GM19397 (cell line): ENCODE results near the gene BRF1.
"Not testable (repeated sequence)": the region's sequence is repeated elsewhere in the genome, so short reads cannot be mapped to it uniquely, and the experiment has no call there.

ENCODE experiments used
- ATAC-seq: cut with Tn5 transposase; IDR thresholded peaks from one replicate; pipeline ENCODE4 v1.9.1; 2021; ENCODE audit warnings: mild to moderate bottlenecking, moderate library complexity; ENCODE audit not compliant: unreplicated experiment

The BRF1 gene

DNA sequence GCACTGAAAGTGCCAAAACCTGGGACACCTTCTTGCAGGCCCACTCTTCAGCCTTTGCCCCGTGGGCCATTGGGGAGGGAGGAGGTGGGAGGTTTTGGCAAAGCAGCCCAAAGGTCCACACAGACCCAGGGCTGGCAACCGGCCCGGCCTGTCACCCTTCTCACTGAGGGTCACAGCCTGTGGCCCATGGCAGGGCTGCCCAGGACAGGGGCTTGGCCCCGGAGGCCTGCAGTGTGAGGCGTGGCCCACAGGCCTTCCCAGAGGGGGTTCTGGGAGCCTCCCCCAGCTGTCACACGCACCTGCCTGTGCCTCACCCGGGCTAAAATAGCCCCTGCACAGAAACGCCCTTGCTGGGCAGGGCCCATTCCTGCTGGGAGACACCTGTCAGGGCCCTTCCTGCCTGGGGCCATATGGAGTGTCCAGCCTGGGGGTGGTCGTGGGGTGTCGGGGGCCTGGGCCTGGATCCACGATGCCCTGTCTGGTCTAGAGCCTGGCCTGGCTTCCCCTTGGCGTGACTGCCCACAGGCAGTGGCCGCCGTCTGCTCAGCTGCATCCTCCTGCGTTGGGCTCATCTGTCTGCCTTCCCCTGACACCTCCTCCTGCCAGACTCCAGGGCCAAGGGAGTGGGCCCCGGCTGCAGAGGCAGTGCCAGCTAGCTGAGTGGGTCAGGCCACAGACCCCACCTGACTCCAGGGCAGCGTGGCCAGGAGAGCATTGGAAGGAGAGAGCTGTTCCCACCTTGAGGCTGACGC is 33.0 kb upstream of the BRF1 start:
- ATAC-seq, result no peak

DNA sequence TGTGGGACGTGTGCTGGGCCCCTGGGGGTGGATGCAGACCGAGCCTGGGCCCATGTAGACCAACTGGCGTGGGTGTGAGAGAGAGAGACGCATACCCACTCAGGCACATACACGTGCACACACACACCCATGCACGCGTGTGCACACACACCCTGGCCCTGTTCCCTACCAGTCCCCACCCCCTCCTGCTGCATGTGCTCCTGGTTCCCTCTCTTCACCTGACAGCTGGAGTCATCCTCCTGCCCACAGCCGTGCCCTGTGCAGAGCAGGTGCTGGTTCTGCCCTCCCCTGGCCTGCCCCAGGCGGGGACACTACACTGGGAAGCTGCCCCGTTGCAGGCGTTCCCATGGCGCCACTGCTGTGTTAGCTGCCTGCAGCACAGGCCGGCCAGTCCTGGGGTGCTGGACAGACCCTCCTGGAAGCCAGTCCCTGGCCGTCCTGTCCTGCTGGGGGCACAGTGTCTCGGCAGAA is 32.3 kb upstream of the BRF1 start:
- no peak for ATAC-seq

DNA sequence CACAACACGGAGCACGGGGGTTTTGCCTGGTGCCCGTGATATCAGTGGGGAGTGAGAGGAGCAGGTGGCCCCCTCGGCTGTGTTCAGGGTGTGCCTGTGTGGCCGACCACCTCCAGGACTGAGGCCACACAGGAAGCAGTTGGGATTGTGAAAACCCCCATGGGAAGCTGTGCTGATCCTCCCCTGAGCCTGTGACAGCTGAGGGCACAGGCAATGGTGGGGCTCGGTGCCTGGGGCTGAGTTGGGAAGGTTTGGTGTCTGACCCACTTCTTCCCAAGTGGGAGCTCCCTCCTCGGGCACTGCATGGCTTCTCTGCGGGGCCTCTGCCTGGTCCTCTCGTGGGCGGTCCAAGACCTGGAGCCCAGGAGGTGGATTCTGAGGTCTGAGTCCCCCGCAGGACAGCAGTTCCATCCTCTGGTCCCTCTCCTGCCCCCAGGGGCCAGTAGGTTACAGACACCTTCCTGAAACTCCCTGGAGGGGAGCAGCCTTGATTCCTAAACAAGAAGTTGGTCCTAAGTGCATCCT is 31.6 kb upstream of the BRF1 start:
- ATAC-seq, result no peak

DNA sequence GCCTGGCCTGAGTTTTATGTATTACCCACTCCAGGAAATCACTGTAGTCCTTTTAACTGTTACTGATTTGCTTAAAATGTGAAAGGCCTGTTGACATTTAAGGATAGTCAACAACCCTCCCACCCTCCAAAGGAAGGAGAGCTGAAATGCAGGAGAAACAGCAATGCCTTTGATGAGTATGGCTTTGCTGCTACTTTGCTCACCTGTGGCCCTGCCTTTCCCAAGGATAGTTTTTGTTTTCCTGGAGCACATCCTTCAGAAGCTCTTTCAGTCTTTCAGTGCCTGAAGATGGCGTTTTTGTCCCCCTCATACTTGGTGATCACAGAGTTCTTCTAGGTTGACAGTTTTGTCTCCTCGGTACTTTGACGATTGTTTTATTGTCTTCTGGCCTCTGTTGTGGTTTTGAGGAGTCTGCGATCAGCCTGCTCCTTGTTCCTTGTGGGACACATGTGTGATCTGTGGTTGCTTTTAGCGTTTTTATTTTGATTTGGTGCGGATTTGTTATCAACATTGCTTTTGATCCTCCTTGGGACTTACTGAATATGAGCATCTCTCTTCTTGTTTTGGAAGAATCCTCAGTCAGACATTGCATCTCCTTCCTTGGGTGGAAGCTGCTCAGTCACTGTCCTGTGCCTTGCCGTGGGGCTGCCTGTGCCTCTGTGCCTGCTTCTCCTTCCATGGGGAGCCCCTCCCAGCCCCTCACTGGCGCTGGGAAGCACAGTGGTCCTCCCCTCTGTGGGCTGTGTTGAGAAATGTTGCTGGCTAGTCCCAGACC is 31.0 kb upstream of the BRF1 start:
- ATAC-seq, result no peak

DNA sequence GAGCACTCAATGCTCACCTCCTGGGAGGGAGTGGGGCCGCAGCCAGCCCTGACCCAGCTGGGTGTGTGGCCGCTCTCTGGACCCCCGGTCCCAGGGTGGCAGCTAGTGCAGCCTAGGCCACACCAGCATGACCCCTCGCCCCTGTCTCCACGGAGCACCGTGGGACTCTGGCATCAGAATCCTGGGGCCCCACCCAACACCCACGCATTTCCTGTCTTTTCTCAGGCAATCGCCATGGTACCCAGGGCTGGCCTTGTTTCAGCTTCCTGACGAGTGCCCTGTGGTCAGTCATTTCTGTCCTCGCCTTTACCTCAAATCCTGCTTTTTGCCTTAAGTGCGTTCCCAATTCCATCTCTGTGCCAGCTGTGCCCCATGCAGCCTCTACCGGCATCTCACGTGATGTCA is 29.7 kb upstream of the BRF1 start:
- no peak for ATAC-seq

DNA sequence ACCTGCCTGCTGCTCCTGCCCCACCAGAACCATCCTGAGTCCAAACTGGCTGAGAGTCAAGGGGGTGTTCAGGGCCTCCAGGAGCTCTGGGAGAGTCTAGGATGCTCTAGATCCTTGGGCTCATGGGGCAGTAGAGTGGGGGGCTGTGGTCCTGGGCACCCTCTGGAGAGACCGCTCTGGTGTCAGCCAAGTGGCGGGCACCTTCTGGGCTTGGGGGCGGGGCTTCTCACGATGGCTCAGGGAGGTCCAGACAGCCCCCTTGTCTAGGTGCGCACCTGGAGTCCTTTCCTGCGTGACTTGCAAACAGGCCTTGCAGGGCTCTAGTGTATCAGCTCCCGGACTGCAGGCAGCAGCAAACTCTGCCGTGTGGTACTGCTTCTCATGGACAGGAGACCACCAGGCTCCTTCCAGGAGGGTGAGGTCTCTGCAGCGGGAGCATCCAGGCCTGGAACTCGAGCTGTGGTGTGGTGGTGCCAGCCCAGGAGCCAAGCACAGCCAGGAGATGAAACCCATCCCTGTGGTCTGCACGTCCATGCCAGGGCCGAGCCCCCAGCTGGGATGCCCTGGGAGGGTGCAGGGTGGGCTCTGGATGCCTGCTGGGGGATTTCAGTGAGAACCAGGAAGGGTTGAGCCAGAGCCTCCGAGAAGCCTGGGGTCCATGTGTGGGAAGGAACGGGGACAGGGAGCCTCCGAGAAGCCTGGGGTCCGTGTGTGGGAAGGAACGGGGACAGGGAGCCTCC is 28.8 kb upstream of the BRF1 start:
- no peak for ATAC-seq

DNA sequence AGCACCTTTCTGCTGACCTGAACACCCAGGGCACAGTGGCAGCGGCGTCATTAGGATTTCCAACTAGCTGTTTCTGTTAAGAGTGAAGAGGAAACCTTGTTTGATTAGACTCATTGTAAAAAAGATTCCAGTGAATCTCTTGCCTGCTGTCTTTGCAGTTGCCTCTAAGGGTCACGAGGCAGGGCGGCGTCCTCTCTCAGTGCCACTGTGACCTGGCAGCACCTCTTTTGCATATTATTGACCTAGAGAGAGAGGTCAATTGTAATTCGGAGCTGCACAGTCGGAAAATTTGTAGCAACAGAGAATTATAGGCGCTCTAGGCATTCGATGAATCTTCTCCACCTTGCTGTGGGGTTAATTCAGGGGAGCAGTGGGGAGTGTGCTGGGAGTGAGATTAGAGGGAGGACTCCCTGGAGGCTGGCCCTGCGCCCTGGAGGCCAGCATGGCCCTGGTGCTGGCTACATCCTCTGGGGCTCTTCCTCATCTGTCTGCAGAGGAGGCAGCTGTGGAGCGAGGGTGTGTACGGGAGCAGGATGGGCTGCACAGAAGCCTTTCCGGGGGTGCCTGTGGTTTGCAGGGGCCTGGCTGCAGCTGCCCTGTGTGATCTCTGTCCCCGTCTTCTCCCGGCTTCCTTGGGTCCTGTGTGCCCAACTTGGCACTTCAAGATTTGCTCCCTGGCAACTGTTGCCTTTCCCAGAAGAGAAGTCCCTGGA is 28.0 kb upstream of the BRF1 start:
- ATAC-seq, result no peak

DNA sequence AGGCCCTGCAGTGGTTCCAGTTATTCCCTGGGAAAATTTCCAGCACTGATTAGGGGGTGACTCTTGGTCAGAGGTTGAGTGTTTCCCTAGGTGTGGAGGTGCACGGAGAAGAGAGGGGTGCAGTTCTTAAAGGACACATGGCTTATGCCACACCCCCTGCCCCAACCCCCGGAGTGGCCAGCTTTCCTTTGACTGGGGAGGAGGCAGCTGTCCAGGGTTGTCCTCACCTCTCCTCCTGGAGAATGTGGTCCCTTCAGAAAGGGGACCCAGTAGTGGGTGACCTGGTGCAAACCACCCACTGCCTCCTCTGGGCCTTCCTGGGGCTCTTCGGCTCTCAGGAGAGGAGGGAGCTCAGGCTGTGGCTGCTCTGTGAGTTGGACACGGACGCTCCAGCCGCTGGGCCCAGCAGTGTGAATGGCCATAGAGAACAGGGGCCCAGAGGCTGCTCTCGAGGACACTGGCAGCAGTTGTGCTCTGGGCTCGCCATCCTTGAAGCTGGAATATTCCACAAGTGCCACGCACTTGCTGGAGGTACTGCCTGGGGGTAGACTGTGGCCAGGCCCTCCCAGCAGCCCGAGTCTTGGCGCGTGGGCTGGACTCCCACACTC is 27.4 kb upstream of the BRF1 start:
- no peak for ATAC-seq

DNA sequence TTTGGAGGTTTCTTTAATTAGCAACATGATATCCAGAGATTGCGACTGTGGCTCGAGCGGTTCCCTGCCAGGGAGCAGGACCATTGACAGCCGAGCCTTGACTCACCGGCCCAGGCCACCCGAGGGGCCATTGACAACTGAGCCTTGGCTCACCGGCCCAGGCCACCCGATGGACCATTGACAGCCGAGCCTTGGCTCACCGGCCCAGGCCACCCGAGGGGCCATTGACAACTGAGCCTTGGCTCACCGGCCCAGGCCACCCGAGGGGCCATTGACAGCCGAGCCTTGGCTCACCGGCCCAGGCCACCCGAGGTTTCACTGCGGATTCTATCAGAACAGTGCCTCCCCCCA is 26.9 kb upstream of the BRF1 start:
- ATAC-seq, result not testable (repeated sequence)

DNA sequence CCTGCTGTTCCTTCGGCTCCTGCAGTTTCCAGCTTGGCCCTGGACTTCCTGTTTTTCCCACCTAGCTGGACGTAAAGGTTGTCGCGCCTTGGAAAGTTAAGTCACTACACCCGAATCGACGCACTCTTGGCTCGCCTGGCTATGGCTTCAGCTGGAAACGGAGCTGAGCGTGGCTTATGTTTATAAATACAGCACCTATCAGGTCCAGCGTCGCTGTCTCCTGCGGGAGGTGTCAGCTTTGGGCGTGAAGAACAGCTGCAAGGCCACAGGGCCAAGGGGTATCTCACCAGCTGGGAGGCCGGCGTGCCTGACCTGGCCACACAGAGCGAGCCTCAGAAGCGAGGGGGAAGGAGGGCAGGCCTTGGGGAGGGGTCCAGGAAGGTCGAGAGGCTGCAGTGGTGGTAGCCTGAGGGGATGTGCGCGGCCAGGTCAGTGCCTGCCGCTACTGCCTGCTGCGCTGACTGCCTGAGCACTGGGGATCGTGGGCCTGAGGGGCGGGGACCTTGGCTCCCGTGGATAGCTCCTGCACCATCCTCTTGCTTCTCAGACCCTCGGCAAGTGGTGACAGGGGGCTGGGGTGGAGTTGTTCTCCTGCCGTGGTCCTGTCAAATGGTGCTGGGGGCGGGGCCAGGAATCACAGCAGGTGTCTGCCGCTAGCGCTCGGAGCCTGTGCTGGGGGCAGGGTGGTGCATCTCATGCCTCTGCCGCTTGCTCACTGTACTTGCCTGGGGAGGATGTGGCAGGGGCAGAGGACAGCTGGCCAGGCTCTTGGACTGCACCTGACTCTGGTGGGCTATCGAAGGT is 26.3 kb upstream of the BRF1 start:
- ATAC-seq, result no peak

DNA sequence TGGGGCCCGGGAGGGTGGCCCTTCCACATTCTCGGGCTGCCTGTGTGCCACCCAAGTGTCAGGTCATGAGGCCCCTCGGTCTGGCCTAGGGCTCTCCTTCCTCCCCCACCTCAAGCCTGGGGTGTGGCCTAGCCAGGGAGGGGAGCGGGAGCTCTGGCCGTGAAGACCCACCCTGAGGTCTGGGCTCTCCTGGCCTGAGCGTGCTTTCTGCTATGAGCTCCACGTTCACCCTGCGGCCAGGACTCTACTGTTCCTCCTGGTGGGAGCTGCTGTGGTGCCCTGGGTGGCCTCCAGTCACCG is 25.7 kb upstream of the BRF1 start:
- no peak for ATAC-seq

DNA sequence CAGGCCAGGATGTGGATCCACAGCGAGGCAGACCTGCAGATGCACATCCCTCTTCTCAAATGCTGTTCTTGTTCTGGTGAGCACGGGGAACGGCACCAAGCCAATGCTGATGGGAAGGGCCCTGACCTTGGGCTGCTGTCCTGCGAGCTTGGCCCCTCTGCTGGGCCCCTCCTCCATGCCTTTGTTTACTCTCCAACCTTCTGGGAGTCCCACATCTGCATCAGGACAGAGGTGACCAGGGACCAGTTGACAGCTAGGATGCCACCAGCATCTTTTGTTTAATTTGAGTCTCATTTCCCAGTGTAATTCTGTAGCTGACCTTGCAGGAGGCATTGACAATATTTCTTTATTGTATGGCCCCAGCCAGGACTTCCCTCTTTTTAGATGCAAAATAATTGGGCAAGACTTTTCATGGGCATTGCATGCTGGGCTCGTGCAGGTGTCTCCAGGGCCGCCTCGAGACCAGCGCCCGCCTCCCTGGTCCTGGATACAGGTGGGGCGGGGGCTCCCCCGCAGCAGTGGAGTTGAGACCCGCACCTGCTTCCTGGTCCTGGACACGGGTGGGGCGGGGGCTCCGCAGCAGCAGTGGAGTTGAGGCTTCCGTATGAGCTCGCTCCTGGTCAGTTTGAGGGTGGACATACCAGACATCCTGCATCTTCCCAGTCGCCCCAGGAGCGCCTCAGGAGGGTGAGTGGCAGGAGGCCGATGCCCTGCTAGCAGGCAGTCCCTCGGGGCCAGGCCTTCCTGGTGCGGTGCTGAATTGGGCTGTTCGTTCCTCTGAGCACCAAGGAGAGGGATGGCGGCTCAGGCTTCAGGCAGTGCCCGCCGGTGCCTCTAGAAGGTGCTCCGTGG is 25.1 kb upstream of the BRF1 start:
- no peak for ATAC-seq

DNA sequence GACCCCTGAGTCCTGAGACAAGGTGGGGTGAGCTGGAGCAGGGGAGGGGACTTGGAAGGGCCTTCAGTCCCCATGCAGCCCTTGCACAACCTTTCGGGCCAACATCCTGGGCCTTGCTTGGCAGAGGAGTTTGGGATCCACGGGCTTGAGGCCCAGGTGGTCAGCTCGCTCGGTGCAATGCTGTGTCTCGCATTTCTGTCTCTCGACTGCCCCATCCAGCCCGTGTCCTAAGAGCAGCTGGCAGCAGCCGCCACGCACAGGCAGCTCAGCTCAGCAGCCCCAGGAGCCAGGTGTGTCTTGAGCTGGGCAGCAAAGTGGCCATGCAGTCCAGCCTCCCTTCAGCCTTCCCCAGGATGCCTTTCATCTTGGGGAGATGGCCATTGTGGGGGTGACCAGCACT is 24.5 kb upstream of the BRF1 start:
- no peak for ATAC-seq

DNA sequence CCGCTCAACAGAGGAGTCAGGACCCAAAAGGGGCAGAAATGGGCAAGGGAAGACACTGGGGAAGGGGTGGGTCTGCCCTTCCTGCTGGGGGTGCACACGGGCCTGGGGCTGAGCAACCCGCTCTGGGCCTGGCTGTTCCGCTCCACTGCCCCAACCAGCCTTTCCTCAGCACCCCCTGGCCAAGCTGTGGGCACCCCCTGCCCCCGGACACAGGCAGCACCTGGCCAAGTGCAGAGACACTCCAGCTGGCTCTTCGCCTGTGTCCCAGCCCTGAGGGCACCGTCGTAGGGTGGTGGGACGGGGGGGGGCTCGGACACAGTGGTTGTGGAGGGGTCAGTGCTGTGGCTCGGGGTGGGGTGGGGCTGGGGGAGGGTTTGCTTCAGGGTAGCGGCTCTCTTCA is 24.1 kb upstream of the BRF1 start:
- no peak for ATAC-seq

DNA sequence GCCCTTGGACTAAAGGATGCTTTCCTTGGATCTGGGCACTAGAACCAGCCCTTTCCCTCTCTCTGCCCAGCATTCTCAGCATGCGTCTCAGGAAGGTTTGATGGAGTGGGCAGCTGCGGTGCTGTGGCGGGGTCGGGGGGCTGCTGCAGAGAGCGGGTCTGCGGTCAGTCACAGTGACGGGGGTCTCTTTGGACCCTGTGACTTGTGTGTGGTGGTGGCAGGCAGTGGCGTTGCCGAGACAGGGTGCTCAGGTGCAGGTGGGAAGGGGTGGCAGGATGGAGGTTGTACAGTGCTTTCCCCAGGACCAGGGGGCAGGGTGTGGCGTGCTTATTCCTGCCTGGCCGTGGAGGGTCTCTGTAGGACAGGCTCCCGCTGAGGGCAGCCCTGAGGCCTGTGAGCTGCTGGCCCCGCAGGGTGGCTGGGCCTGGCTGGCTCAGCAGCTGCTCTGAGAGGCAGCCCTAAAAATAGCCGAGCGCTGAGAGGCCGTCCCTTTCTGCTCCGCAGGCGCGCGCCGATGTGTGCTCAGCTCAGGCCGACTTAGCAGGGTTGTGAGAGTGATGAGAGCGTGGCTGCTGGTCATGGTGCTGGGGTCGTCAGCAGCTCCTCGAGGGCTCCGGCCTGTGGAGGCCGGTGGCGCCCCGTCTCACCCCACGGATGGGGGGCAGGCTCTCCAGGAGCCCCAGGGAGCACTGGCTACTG is 23.4 kb upstream of the BRF1 start:
- no peak for ATAC-seq

DNA sequence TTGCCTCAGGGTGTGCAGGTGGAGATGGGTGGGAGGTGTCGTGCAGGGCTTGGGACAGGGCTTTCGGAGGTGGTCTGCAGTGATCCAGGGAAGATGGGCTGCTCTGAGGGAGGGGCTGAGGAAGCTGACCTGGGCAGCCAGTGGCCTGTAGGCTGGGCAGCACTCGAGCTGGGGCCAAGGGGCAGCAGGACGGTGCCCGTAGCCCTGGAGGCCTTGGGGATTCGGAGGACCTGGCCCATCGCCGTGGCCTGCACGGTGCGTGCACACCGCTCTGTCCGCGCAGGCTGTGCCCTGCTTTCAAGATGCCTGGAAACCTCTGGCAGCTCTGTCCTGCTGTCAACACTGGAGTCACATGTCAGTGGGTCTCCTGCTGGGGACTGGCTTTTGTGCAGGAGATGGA is 22.9 kb upstream of the BRF1 start:
- no peak for ATAC-seq

DNA sequence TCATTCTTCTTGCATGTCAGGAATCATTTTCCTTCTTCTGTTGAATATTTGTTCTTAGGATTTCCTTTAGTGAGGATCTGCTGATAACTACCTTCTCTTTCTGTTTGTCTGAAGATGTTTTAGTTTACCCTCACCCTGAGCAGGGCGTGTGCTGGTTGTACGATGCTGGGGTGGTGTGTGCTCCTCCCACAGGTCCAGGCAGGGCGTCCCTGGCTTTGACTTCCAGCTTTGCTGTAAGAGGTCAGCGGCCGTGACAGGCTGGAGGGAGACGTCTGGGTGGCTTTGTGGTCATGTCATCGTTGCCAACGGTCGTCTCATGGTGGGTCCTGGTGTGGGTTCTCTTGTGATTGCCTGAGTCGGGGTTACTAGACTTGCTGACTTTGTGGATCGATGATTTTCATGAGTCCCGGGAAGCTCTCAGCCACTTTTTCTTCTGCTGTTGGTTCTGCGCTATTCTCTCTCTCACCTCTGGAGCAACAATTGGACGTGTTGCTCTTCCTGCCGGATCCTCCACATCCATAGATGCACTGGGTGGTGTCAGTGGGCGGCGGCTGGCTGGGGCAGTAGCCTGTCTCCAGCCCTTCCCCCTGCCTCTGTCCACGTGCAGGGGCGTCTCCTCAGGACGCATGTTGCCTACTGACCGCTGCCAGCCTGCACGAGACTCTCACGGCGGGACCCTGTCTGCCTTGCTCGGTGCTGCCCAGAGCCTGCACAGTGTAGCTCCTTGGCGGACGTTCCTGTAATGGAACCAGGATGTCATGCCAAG is 22.2 kb upstream of the BRF1 start:
- no peak for ATAC-seq

DNA sequence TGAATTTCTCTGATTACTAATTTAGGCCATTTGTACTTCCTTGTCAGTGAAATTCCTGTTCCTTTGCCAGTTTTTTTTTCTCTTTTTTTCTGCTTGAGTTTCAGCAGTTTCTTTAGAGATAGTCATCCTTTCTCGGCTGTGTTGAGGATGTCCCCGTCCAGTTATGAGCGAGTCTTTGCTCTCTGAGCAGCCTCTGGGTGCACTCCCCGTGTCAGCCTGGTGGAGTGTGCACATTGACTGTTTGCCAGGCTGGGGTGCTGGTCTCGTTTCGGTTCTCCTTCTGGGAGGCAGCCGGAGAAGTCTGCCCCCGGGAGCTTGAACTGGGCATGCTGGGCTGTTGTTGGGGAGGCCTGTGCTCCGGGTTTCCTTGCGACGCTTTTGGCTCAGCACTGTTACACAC is 16.7 kb upstream of the BRF1 start:
- ATAC-seq, result no peak
